B cell (primary cell): ENCODE data around the gene HCN2. TPM values are rescaled to one million over a fixed set of nuclear protein-coding genes. Genes with fewer than 3 reads are reported as not detected.

Experiments
- ATAC-seq: fragments of 200-7000 bp; cut with Tn5 transposase; one replicate; pipeline ENCODE4 v1.10.0; 2021; ENCODE audit warnings: low read depth, mild to moderate bottlenecking, moderate number of reproducible peaks, moderate library complexity
- CTCF ChIA-PET: fragments of 350-600 bp; sonication (Branson Sonifier 250); formaldehyde crosslinking; loops from one replicate; lab custom pipeline; 2021; ENCODE audit warnings: antibody characterized with exemption, inconsistent platforms; lab: Charles Lee
- POLR2A ChIA-PET: fragments of 350-600 bp; sonication (Branson Sonifier 250); formaldehyde crosslinking; loops from one replicate; lab custom pipeline; 2021; ENCODE audit warnings: antibody characterized with exemption; lab: Charles Lee
- DNase-seq: peaks from one replicate; pipeline ENCODE4 v3.0.0; 2013
- H2AFZ ChIP-seq: 2 replicates; pipeline ENCODE4 v1.6.1; 2012; ENCODE audit warnings: mild to moderate bottlenecking, low read depth, low read length; ENCODE audit not compliant: insufficient read depth, poor library complexity, severe bottlenecking
- H3K27ac ChIP-seq, 2 donors: 1 replicate in 1 of 2; 2 replicates in 1 of 2; pipeline ENCODE4 v1.5.1; 2012 to 2013; ENCODE audit warnings: low read length in 2 of 2, mild to moderate bottlenecking in 2 of 2, moderate library complexity in 1 of 2
- H3K27me3 ChIP-seq, 4 experiments: fragments of 200-600 bp in 1 of 4; sonication (generic) in 1 of 4; replicated peaks in 1 of 4; 1 replicate in 2 of 4; 2 replicates in 2 of 4; pipeline versions ENCODE4 v1.6.1 to v1.7.0; 2013 to 2016; ENCODE audit warnings: low read length in 3 of 4, mild to moderate bottlenecking in 2 of 4, mixed read lengths in 1 of 4, moderate library complexity in 1 of 4; ENCODE audit not compliant: insufficient read depth in 4 of 4, control insufficient read depth in 3 of 4; ENCODE audit errors: control extremely low read depth in 1 of 4
- H3K36me3 ChIP-seq, 2 experiments: replicated peaks in 1 of 2; 1 replicate in 1 of 2; 2 replicates in 1 of 2; pipeline versions ENCODE4 v1.6.1 to v1.7.1; 2013; ENCODE audit warnings: low read length in 1 of 2; ENCODE audit not compliant: insufficient read depth in 2 of 2, control insufficient read depth in 1 of 2; ENCODE audit errors: control extremely low read depth in 1 of 2, extremely low read depth in 1 of 2
- H3K4me1 ChIP-seq, 2 donors: fragments of 200-600 bp in 1 of 2; sonication (generic) in 1 of 2; 1 replicate in 1 of 2; 2 replicates in 1 of 2; pipeline versions ENCODE4 v1.5.1 to v1.6.1; 2013 to 2017; ENCODE audit warnings: low read length in 2 of 2; ENCODE audit not compliant: control insufficient read depth in 2 of 2, insufficient read depth in 2 of 2
- H3K4me2 ChIP-seq: replicated peaks from 2 replicates; pipeline ENCODE3; 2012; ENCODE audit warnings: mild to moderate bottlenecking, low read depth, low read length; ENCODE audit not compliant: poor library complexity, severe bottlenecking
- H3K4me3 ChIP-seq, 5 experiments: fragments of 200-600 bp in 1 of 5; sonication (generic) in 1 of 5; 1 replicate in 3 of 5; 2 replicates in 2 of 5; pipeline versions ENCODE4 v1.5.1 to v1.7.0; 2011 to 2016; ENCODE audit warnings: low read length in 4 of 5, mild to moderate bottlenecking in 4 of 5, low read depth in 2 of 5, control low read depth in 1 of 5, moderate library complexity in 1 of 5; ENCODE audit not compliant: insufficient read depth in 1 of 5; ENCODE audit errors: control extremely low read depth in 1 of 5, extremely low read depth in 1 of 5
- H3K79me2 ChIP-seq: fragments of 200-600 bp; sonication (generic); one replicate; pipeline ENCODE4 v1.6.0; 2016; ENCODE audit warnings: low read length; ENCODE audit not compliant: control insufficient read depth, insufficient read depth
- H3K9ac ChIP-seq: fragments of 200-600 bp; sonication (generic); 2 replicates; pipeline ENCODE4 v1.6.1; 2017; ENCODE audit warnings: mild to moderate bottlenecking, low read length, moderate library complexity
- H3K9me3 ChIP-seq, 3 donors: one replicate each; pipeline versions ENCODE4 v1.6.1 to v1.7.1; 2013; ENCODE audit warnings: low read length in 2 of 3; ENCODE audit not compliant: control insufficient read depth in 2 of 3, insufficient read depth in 1 of 3; ENCODE audit errors: control extremely low read depth in 1 of 3
- H4K20me1 ChIP-seq: 2 replicates; pipeline ENCODE4 v1.6.0; 2012; ENCODE audit warnings: mild to moderate bottlenecking, low read length; ENCODE audit not compliant: insufficient read depth, control insufficient read depth, poor library complexity, severe bottlenecking
- H3K27ac Mint-ChIP-seq: one replicate; pipeline ENCODE4 v1.8.0; 2021; ENCODE audit warnings: mixed read lengths
- H3K27me3 Mint-ChIP-seq: one replicate; pipeline ENCODE4 v1.8.0; 2021; ENCODE audit warnings: mixed read lengths
- H3K4me1 Mint-ChIP-seq: one replicate; pipeline ENCODE4 v1.8.0; 2021; ENCODE audit warnings: mixed read lengths
- H3K4me3 Mint-ChIP-seq: one replicate; pipeline ENCODE4 v1.8.0; 2021; ENCODE audit warnings: mixed read lengths
- H3K9me3 Mint-ChIP-seq: one replicate; pipeline ENCODE4 v1.8.0; 2022; ENCODE audit warnings: mixed read lengths; ENCODE audit not compliant: insufficient read depth
- EZH2 ChIP-seq: IDR thresholded peaks from 2 replicates; pipeline ENCODE4 v1.6.1; 2012; ENCODE audit warnings: borderline replicate concordance, low read depth, mild to moderate bottlenecking, moderate library complexity, low read length; ENCODE audit not compliant: insufficient read depth, poor library complexity, severe bottlenecking
- WGBS: methylation state at CpG from one replicate; pipeline ENCODE4 v1.1.5; 2013; ENCODE audit warnings: missing lambda C conversion rate; ENCODE audit not compliant: insufficient coverage; 5-methylcytosine and 5-hydroxymethylcytosine counted together
- intact Hi-C: fragments of 100-400 bp; cut with micrococcal nuclease; formaldehyde crosslinking; loops from one replicate; pipeline ENCODE4 v1.10.0; 2022
- polyA plus RNA-seq: library from polyadenylated mRNA; depleted of rRNA; stranded (reverse); fragments of >200 nt; gene quantifications from 2 replicates; pipeline ENCODE4 v1.2.3, GENCODE V29; 2012
- total RNA-seq, 2 donors: library from RNA; stranded (reverse); fragments of 120-200 nt in 1 of 2; gene quantifications; 1 replicate in 1 of 2; 2 replicates in 1 of 2; pipeline versions ENCODE4 v1.2.3 to v1.2.4, GENCODE V29; 2013 to 2022
- TF ChIP-seq, protein P1 (sequence below): fragments of 200-600 bp; IDR thresholded peaks from one replicate; pipeline ENCODE4 v1.8.0; 2022; ENCODE audit warnings: antibody characterized with exemption, mild to moderate bottlenecking

Gene HCN2
- total and polyA plus RNA-seq, 2 donors (not counting 1 experiment from before 2014, with no cell fraction given), result 0.27 to 0.57 TPM

DNA sequence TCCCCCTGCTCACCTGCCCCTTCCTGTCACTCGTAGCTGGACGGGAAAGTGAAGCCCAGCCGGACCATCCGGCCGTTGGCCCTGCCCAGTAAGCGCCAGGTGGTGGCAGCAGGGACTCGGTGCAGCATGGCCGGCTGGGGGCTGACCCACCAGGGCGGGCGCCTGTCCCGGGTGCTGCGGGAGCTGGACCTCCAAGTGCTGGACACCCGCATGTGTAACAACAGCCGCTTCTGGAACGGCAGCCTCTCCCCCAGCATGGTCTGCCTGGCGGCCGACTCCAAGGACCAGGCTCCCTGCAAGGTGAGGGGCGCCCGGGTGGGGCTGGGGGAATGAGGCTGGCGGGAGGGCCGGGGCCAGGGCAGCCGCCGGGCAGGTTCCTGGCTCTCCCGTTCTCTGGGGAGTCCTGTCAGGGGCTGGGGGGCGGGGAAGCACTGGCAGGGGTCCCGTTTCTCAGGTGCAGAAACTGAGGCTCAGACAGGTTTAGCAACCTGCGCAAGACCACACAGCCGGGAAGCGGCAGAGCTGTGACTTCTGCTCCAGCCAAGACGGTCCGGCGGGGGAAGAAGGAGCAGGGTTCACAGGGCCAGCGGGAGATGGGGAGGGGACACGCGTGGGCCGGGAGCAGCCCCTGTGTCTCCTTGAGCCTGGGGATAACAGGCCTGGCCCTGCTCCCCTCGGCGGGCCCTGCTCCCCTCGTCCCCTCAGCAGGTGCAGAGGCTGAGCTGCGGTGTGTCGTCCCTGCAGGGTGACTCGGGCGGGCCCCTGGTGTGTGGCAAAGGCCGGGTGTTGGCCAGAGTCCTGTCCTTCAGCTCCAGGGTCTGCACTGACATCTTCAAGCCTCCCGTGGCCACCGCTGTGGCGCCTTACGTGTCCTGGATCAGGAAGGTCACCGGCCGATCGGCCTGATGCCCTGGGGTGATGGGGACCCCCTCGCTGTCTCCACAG is 40.5 kb upstream of the HCN2 start:
- no peak overlapping the region for H3K27ac ChIP-seq
- no peaks in the 10 kb centered on the region for H3K4me1 ChIP-seq
- H3K9me3 Mint-ChIP-seq, result no peaks in the 10 kb centered on the region
- no peak overlapping the region for H3K4me3 ChIP-seq
- TF ChIP-seq, protein P1, sequence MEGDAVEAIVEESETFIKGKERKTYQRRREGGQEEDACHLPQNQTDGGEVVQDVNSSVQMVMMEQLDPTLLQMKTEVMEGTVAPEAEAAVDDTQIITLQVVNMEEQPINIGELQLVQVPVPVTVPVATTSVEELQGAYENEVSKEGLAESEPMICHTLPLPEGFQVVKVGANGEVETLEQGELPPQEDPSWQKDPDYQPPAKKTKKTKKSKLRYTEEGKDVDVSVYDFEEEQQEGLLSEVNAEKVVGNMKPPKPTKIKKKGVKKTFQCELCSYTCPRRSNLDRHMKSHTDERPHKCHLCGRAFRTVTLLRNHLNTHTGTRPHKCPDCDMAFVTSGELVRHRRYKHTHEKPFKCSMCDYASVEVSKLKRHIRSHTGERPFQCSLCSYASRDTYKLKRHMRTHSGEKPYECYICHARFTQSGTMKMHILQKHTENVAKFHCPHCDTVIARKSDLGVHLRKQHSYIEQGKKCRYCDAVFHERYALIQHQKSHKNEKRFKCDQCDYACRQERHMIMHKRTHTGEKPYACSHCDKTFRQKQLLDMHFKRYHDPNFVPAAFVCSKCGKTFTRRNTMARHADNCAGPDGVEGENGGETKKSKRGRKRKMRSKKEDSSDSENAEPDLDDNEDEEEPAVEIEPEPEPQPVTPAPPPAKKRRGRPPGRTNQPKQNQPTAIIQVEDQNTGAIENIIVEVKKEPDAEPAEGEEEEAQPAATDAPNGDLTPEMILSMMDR, result no peak
- no peak for TF ChIP-seq EZH2
- no peak overlapping the region for H3K27ac Mint-ChIP-seq
- no peak overlapping the region for H2AFZ ChIP-seq
- no peaks in the 10 kb centered on the region for H3K4me1 Mint-ChIP-seq
- ATAC-seq (no peak), DNase-seq (no peak)
- H3K36me3 ChIP-seq, result no peaks in the 10 kb centered on the region
- no peak overlapping the region for H3K4me2 ChIP-seq
- WGBS, result 87% methylated on average over 45 of the region's 52 CpGs
- H3K79me2 ChIP-seq, result no peaks in the 10 kb centered on the region
- CTCF ChIA-PET, result no interaction called here
- POLR2A ChIA-PET, result no interaction called here
- no peak overlapping the region for H3K4me3 Mint-ChIP-seq
- H3K9ac ChIP-seq, result no peak overlapping the region
- intact Hi-C loops, result no loop called here
- H3K9me3 ChIP-seq, result peaks cover 0 to 8% (median 0%) of the 10 kb centered on the region in 3 donors
- H3K27me3 ChIP-seq, result peaks cover 0 to 8% (median 0%) of the 10 kb centered on the region in 4 experiments
- no peaks in the 10 kb centered on the region for H4K20me1 ChIP-seq
- H3K27me3 Mint-ChIP-seq, result no peaks in the 10 kb centered on the region

DNA sequence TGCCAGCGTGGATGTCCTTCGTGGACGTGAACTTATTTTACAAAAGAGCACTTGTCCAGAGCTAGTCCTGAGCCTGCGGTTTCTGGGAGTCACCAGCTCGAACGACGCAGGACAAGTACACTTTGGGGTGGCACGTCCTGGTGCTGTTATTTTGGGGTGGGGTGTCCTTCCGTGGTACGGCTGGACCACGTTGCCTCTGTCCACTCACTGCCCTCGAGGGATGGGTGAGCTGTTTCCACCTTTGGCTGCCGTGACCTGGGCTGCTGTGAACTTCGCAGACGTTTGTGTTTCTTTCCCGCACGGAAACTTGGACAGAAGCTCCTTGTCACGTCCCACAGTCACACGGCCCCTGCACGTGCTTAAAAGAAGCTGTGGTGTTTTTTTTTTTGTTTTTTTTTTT is 34.9 kb upstream of the HCN2 start:
- no peak for ATAC-seq
- no peaks in the 10 kb centered on the region for H3K36me3 ChIP-seq
- no peaks in the 10 kb centered on the region for H4K20me1 ChIP-seq
- intact Hi-C loops, result no loop called here
- Mint-ChIP-seq H3K4me3 (no peak overlapping the region), H3K4me1 (no peaks in the 10 kb centered on the region), H3K27me3 (no peaks in the 10 kb centered on the region), H3K9me3 (no peaks in the 10 kb centered on the region), H3K27ac (no peak overlapping the region)
- H3K9me3 ChIP-seq, result no peaks in the 10 kb centered on the region
- no peak overlapping the region for H3K4me2 ChIP-seq
- H3K4me1 ChIP-seq, result no peaks in the 10 kb centered on the region
- H3K27ac ChIP-seq, result no peak overlapping the region
- no peak overlapping the region for H2AFZ ChIP-seq
- TF ChIP-seq EZH2, result no peak
- TF ChIP-seq, protein P1, result no peak
- H3K79me2 ChIP-seq, result no peaks in the 10 kb centered on the region
- ChIA-PET POLR2A (no interaction called here), CTCF (interaction anchor here (0.5 to 1.4 kb wide), 2 partner anchors 20 to 179 kb away, joined by 3 to 4 read pairs; no protein-coding TSS in a partner anchor)
- no peaks in the 10 kb centered on the region for H3K27me3 ChIP-seq
- peak; percentile 4 for DNase-seq
- no peak overlapping the region for H3K4me3 ChIP-seq
- H3K9ac ChIP-seq, result no peak overlapping the region
- 86% methylated on average over 20 of the region's 20 CpGs for WGBS
